GM19452 (cell line): Measurements from ENCODE around the gene KRTAP5-8.
"Not testable (repeated sequence)": the region's sequence is repeated elsewhere in the genome, so short reads cannot be mapped to it uniquely, and the experiment has no call there.

ENCODE experiments used
- ATAC-seq: cut with Tn5 transposase; IDR thresholded peaks from one replicate; pipeline ENCODE4 v1.9.1; 2021; ENCODE audit not compliant: unreplicated experiment

The KRTAP5-8 gene

DNA sequence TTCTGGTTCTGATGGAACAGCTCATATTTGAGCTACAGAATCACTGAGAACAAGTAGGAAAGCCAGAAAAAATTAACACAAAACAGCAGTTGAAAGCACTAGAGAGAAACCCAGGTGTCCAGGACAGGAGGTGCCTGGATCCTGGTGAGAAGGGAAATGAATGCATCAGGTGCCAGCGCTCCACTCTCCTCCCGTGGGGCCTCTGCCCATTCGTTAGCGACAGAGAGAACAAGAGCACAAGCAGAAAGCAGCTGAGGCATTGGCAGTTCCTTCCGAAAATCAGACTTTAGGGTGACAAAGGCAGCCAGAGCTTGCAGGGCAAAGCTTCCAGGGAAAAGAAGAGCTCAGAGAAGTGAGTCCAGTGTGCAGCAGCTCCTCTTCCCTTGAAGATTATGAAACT, 30.7 kb upstream of the KRTAP5-8 start:
- no peak for ATAC-seq

GRCh38 chr11:71518506-71519471, 19.0 kb upstream of the KRTAP5-8 start:
- ATAC-seq, result no peak

DNA sequence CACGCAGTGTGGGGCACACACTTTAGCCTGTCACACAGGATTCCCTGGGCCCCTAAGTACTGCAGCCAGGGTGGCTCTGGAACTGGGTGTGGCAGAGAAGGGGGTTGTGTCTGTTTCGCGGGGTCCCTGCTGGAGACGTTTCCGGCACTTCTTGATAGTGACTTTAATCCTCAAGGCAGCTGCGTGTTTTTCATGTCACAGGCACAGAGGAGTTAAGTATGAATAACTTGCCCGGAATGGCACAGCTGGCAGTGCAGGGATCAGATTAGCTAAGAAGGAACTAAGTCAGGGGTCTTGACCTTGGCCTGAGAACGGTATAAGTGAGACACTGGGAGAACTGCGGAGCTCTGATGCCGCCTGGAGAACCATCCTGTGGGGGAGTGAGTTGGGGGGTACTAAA, 18.3 kb upstream of the KRTAP5-8 start:
- no peak for ATAC-seq

DNA sequence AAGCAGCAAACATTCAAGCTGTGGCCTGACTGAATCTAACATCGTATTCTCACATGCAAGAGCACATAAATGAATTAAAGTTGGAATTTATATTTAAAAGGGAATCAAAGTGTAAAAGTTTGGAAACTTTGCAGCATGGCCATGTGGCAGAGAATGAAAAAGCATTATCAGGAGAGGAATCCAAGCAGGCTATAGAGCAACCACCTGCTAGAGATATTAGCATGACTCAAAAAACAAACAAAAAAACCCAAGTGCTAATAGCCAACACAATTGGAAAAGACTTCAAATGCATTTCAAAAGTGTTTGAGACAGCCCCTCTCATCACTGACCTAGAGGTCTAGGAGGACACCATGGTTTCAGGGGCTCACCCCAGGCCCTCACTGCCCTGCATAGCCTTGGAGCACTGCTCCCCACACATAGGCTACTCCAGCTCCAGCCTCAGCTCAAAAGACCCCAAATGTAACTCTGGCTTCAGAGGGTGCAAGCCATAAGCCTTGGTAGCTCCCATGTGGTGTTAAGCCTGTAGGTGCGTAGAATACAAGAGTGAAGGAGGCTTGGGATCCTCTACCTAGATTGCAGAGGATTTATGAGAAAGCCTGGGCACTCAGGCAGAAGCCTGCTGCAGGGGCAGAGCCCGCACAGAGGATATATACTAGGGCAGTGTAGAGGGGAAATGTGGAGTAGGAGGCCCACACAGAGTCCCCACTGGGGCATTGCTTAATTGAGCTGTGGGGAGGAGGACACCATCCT, 12.5 kb upstream of the KRTAP5-8 start:
- no peak for ATAC-seq

GRCh38 chr11:71525938-71526495, 11.8 kb upstream of the KRTAP5-8 start:
- no peak for ATAC-seq

DNA sequence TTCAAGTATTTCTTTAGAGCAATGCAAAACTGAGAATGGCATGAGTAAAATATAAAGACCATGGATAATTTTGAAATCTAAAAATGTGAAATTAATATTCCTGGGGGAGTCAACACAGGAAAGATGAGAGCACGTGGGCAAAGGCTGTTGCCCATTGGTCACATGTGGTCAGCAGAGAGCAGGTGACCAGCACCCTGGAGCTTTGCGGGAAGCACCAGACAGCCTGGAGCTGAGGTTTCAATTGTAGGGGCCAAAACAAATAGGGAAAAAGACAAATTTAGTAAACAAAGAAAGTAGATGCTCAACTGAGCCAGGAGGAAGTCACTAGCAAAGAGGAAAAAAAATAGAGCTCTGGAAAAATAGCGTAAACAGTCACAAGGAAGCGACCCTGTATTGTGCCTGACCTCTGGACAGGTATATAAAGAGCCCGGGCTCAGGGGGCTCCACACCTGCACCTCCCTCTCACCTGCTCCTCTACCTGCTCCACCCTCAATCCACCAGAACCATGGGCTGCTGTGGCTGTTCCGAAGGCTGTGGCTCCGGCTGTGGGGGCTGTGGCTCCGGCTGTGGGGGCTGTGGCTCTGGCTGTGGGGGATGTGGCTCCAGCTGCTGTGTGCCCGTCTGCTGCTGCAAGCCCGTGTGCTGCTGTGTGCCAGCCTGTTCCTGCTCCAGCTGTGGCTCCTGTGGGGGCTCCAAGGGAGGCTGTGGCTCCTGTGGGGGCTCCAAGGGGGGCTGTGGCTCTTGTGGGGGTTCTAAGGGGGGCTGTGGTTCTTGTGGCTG, 10.8 kb upstream of the KRTAP5-8 start, which contains the start of gene KRTAP5-7:
KRTAP5-7 (plus strand) TSS at position 472 of the 780 bp plus-strand sequence; CDS start at position 506, 34 bp downstream.
- not testable (repeated sequence) for ATAC-seq

DNA sequence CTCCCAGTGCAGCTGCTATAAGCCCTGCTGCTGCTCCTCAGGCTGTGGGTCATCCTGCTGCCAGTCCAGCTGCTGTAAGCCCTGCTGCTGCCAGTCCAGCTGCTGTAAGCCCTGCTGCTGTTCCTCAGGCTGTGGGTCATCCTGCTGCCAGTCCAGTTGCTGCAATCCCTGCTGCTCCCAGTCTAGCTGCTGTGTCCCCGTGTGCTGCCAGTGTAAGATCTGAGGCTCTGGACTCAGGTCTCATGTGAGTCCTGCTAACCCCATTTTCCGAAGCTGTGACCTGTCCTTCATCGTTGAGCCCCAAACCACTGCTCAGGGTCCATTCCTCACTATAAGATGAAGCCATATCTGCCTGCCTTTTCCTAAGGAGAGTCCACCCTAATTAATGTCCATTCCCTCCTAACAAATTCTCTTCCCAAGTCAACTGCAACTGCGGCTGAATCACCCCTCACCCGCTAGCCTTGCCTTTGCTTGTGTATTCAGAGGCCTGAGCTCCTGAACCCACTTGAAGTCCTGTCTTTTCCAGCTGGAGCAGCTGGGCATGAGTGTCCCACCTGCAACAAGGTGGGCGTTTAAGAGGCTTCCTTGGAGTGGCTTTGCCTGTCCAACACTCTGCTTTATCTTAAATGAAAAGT, 10.1 kb upstream of the KRTAP5-8 start:
- ATAC-seq, result no peak

- no peak for ATAC-seq
Observed at GRCh38 chr11:71530602-71531001, 7.2 kb upstream of the KRTAP5-8 start.

GRCh38 chr11:71532036-71532610, 5.7 kb upstream of the KRTAP5-8 start:
- ATAC-seq, result no peak

DNA sequence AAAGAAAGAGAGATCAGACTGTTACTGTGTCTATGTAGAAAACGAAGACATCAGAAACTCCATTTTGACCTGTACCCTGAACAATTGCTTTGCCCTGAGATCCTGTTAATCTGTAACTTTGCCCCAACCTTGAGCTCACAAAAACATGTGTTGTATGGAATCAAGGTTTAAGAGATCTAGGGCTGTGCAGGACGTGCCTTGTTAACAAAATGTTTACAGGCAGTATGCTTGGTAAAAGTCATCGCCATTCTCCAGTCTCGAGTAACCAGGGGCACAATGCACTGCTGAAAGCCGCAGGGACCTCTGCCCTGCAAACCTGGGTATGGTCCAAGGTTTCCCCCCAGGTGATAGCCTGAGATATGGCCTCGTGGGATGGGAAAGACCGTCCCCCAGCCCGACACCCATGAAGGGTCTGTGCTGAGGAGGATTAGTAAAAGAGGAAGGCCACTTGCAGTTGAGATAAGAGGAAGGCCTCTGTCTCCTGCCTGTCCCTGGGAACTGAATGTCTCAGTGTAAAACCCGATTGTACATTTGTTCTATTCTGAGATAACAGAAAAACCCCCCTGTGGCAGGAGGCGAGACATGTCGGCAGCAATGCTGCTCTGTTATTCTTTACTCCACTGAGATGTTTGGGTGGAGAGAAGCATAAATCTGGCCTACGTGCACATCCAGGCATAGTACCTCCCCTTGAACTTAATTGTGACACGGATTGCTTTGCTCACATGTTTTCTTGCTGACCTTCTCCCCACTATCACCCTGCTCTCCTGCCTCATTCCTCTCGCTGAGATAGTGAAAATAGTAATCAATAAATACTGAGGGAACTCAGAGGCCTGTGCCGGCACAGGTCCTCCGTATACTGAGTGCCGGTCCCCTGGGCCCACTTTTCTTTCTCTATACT, 2.9 kb upstream of the KRTAP5-8 start:
- ATAC-seq, result not testable (repeated sequence)

DNA sequence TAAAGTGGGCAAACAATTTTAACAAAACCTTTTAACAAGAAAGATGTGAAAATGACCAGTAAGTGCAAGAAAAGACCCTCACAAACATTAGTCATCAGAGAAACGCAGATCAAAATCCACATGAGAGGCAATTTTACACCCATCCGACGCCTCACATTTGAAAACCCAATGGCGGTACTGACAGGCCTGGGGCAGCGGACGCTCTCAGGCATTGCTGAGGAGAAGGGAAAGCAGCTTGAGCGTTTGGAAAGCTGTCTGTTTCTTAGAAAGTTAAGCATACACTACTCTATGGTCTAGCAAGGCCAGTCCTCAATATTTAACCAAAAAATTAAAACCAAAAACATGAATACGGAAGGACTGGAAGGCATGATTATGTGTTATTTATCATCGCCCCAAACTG, 2.0 kb upstream of the KRTAP5-8 start:
- no peak for ATAC-seq

DNA sequence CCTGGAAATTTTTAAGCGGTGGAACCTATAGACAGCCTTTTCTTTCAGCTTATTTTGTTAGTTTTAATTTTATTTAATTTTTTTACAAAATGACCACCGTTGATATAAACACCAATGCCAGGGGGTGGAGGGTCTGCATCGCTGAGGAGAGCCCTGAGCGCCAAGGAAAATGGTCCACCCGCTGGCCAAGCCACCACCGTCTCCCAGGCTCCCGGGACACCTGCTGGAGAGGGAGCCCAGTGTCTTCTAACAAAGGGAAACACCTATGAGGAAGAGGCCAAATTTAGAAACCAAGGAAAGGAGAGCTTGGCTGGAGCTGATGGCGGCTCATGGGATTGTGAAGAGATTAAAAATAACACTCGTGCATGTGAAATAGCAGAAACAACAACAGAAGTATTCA, 288 bp upstream of the KRTAP5-8 start:
- ATAC-seq, result no peak

GRCh38 chr11:71538666-71538990, 803 bp downstream of the KRTAP5-8 start:
- no peak for ATAC-seq

DNA sequence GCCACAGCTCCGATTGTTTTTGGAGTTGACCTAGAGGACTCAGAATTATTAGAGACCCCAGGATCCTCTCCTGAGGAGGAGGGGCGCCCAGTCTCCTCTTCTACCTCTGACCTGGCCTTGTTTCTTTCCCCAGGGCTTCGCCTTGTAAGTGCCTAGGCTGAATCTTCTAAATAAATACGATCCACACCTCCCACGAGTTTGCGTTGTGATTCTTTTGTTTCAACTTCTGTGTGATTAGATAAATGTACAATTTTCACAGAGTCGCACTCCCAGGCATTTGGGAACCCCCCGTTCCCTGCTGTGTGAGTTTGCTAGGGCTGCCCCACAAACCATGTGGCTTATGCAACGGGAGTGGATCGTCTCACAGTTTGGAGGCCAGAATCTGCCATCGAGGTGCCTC, 1.2 kb downstream of the KRTAP5-8 start:
- no peak for ATAC-seq

DNA sequence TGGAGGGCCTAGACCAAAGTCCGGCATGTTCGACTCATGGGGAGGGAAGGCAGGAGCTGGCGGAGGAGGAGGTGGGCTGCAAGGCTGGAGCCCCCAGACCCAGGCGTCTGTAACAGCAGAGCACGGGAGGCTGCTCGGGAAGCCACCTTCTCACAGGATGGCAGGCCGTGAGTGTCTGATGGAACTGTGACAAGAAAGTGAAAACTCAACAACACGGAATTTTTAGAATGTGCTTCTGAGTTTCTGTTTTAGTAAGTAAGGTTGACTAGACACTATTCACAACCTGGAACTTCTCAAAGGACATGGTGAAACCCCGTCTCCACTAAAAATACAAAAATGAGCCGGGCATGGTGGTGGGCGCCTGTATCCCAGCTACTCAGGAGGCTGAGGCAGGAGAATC, 2.1 kb downstream of the KRTAP5-8 start:
- ATAC-seq, result not testable (repeated sequence)

DNA sequence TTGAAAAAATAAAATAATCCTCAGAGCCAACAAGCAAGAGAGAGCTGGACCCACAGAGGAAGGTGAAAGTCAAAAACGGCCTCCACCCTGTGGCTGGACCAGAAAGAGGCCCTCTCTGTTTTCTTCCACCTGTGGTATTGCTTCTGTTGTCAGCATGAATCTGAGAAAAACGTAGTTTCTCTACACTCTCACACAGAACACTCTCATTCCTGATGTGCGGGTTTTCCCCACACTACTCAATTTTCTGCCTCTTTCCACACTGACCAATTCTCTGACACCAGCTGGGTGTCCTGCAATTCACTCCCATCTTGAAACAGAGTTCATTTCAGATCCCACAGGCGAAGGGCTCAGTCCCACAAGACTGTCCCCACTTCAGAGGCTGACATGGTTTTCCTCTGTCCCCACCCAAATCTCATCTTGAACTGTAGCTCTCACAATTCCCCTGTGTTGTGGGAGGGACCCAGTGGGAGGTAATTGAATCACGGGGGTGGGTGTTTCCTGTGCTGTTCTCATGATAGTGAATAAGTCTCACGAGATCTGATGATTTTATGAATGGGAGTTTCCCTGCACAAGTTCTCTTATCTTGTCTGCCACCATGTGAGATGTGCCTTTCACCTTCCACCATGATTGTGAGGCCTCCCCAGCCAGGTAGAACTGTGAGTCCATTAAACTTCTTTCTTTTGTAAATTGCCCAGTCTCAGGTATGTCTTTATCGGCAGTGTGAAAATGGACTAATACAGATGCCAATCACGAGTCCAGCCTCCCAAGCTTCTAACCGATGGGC, 2.9 kb downstream of the KRTAP5-8 start:
- ATAC-seq, result not testable (repeated sequence)

- no peak for ATAC-seq
Observed at GRCh38 chr11:71542382-71542781, 4.6 kb downstream of the KRTAP5-8 start.
